GM19463 (cell line): ENCODE measurements around the gene YPEL2.
"Not testable (repeated sequence)": the region's sequence is repeated elsewhere in the genome, so short reads cannot be mapped to it uniquely, and the experiment has no call there.

Source experiments
- ATAC-seq: cut with Tn5 transposase; IDR thresholded peaks from one replicate; pipeline ENCODE4 v1.9.1; 2021; ENCODE audit warnings: mild to moderate bottlenecking, moderate library complexity; ENCODE audit not compliant: unreplicated experiment

The YPEL2 gene

DNA sequence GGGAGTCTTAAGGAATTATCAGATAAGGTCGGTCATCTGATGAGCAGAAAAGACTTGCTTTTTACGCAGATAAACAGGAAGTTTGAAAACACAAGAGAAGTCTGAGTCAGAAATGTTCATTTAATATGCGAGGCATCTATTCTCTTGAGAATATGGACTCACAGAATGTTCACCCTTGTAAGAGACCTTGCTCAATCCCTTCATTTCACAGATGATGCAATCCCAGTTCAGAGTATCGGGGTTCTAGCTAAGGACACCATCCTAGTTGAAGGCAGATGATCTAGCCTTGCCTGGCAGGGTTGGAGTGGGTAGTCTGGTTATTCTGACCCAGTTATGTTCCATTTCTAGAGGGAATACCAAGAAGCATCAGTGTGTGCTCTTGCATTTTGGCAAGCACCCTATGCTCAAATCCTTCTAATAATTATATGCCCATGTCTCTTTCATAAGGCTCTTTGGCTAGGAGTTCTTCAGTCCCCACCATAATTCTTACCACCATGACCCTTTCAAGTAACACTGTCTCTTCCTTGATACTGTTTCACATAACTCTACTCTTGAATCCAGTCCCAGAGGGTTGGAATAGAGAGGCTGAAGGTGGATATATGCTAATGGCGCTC is 42.5 kb downstream of the YPEL2 start:
- no peak for ATAC-seq

DNA sequence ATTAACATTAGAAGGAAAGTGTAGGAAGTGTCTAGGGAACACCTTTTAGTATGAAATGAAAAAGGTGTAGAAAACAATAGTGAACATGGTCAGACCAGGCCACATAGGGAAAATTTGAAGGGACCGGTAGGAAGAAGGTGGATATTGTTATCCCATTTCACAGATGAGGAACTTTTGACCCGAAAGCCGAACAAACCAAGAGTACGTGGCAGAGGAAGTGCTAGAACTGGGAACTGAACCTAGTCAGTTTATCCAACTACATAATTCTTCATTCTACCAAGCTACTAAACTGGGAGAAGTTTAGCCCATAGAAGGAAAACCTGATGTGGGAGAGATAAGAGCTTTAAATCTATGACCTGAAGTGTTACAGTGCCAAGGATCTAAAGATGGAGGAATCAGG is 43.2 kb downstream of the YPEL2 start:
- no peak for ATAC-seq

DNA sequence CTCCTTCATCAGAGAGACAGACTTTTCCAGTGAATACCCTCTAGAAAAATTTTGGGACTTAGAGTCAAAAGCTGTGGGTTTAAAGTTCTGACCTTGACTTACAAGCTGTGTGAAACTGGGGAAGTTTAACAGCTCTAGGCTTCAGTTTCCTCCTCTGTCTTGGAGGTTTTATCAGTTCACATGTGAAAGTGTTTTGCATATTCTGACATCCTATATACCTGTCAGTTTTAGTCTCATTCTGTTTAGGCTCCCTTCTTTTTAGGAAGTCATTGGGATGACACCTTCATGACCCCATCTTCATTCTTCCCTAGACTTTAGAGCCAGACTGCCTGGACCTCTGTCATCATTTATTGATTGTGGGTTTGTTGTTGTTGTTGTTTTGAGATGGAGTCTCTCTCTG is 44.4 kb downstream of the YPEL2 start:
- peak; percentile 52 for ATAC-seq

DNA sequence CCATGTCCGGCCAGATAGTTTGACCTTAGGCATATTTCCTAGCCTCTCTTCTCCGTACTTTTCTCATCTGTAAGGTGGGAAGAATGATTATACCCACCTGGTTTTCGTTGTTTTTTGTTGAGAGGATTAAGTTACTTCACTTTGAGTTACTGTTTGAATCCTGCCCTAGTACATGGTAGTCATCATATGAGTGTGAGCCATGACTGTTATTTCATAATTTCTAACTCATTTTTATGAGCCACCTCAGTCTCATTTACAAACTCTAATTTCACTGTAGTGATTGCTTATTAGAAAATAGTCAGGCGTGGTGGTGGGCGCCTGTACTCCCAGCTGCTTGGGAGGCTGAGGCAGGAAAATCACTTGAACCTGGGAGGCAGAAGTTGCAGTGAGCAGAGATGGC is 45.1 kb downstream of the YPEL2 start:
- no peak for ATAC-seq

DNA sequence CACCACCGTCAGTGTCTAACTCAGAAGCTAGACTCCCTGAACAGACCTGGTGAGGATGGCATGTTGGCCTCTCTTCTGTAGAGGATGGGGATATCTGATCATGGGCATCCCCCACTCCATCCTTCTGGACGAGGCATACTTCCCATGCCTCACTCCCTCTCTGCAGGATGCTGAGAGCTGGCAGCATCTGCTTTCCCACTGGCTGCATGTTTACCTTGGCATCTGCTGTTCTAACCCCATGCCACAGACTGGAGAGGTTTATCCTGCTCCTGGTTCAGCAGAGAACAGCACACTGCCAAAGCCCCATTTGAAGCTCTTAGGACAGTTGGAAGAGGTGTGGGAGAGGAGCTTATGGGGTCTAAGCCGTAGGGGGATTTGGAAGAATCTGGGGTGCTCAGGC is 46.0 kb downstream of the YPEL2 start:
- no peak for ATAC-seq

DNA sequence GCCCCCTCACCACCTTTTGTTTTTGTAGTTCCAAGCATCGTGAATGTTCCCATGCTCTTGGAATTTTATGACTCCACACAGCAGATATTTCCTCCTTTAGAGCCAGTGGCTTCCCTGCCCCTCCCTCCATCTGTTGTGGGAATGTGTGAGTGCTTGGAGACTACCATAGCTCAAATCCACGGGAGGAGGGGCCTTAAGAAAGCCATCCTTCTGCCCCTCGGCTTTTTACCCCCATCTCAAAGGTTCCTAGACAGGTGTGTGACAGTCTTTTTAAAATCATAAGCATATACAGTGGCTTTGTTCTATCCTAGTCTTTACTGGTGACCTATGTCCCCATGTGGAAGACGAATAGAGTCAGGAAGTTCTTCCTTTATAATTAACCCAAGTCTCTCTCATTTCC is 47.2 kb downstream of the YPEL2 start:
- ATAC-seq, result no peak

DNA sequence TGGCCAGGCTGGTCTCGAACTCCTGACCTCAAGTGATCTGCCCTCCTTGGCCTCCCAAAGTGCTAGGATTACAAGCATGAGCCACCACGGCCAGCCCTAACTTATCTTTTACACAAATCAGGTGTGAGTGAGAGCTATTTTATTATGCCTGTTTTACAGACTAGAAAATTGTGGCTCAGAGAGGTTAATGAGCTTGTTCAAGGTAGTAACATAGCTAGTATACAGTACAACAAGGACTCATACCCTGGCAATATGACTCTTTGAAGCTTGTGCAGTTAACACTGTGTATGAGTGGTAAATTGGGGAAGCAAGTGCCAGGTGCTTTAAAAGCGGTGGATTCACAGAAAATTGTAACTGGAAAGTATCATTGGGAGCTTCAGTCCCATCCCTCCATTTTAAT is 49.0 kb downstream of the YPEL2 start:
- ATAC-seq, result no peak

DNA sequence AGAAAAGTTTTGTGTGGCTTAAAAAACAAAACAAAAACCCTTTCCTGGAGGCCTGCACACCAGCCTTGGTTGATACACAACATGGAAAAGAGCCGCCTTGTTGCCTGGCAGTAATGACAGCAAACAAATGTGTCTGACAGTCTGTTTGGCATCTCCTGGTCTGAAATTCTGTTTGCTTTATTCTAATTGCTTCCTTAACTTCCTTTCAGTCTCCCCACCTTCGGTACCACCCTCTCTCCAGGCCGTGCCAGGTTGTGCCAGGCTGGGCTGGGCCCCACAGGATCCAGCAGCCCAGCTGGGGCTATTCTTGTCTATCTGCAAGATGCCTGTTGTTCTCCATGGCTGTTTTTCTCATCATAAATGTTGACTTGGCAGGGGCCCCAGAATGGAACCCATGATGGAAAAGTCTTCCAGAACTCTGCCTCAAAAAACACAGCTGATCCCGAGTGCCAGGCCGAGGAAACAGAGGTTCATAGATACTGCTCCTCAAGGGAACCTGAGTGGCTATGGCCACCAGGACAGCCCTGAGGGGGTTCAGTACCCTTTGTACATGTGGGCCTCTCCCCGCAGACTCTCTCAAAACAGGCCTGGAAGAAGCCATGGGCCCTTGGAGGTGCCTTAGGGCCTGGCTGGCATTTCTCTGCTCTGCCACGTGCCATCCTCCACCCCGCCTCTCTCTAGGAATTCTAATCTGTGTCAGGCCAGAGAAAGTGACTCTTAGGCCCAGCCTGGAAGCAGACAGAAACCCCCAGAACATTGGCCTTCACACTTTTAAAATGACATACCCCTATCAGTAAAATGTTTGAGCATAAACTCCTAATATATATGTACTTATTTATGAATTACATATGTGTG is 50.5 kb downstream of the YPEL2 start:
- no peak for ATAC-seq

DNA sequence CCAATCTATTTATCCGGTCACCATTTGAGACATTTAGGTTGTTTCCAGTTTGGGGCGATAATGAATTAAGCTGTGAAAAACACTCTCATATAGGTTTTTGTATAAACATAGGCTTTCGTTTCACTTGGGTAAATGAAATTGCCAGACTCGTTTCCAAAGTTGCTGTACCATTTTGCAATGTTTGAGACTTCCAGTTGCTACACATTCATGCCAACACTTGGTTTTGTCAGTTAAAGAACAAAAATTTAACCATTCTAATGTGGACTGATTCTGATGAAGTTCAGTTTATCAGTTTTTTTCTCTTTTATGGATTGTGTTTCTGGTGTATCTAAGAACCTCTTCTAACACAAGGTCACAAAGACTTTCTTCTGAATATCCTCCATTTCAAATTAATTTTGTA is 52.4 kb downstream of the YPEL2 start:
- ATAC-seq, result no peak

DNA sequence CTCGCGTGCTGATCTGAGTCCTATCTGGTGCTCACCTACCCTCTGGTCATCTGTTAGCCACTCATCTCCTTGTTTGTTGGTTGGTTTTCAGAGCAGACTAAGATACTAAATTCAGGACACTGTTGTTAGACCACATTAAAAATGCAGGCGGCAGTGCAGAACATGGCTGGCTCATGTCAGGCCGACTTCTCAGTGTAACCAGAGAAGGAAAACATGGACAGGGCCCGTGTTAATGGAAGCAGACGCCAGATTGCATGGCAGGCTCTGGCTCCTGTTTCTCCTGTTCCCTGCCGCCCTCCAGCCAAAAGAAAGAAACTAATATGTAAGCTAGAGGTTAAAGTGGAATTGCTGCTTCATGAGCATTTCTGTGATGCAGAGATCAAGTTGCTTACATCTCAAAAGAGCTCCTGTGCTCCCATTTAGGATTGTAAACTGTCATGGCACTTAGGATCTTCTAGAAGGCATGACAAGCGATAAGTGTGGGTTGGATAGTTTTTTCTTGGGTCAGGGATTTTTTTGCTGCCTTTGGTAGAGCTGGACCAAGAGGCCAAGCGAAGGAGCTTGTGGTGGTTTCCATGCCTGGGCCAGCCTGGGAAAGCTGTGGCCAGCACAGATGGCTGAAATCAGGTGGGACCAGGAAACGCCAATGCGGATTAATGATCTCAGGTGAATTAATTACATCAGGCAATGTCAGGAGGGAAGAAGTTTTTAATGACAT is 56.1 kb downstream of the YPEL2 start:
- no peak for ATAC-seq

DNA sequence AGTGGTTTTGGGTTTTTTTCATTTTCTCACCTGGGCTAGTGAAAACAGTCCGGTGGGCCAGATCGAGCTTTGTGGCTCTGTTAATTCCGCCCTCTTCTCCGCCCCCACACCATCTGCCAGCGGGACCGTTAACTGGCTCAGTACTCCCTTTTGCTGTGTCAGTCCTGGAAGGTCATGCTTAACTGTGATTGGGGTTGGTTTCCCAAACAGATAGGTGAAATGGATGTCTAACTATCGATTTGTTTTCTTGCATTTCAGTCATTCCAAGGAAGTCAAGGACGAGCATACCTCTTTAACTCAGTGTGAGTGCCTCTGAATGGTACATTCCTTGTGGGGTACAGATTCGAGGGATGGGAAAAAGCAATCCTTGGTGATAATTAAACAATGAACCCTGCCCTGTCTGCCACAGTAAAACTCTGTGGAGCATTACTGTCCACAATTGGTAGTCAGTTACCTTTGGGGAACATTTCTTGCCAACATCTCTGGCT is 56.7 kb downstream of the YPEL2 start:
- no peak for ATAC-seq

DNA sequence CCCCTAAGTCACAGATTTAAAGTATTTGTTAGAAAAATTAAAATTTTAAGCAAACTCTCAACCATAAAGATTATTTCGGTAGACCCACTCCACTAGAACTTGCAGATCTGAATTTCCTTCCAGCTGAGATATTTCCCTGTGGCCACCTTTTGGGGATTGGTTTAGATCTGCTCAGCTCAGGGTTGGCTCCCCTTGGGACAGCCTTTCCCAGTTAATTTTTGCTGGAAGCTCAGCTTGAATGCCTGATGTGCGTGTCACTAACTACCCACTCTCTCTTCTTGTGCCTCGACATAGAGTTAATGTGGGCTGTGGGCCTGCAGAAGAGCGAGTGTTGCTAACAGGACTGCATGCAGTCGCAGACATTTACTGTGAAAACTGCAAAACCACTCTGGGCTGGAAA is 57.6 kb downstream of the YPEL2 start:
- ATAC-seq, result no peak

DNA sequence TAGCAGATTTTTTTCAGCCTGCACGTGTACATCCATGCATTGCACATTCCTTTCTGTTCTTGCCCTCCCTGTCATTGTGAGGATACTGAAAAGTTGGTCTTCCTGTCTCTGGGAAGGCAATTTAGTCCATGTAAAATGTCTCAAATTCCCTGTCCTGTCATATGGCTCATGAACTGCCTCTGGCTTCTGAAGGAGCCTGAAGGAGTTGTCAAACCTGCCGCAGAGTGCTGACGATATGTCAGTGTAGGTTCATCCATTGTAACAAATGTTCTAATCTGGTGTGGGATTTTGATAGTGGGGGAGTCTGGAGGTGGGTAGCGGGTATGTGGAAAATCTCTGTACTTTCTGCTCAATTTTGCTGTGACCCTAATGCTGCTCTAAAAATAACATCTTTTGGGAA is 59.6 kb downstream of the YPEL2 start:
- no peak for ATAC-seq

DNA sequence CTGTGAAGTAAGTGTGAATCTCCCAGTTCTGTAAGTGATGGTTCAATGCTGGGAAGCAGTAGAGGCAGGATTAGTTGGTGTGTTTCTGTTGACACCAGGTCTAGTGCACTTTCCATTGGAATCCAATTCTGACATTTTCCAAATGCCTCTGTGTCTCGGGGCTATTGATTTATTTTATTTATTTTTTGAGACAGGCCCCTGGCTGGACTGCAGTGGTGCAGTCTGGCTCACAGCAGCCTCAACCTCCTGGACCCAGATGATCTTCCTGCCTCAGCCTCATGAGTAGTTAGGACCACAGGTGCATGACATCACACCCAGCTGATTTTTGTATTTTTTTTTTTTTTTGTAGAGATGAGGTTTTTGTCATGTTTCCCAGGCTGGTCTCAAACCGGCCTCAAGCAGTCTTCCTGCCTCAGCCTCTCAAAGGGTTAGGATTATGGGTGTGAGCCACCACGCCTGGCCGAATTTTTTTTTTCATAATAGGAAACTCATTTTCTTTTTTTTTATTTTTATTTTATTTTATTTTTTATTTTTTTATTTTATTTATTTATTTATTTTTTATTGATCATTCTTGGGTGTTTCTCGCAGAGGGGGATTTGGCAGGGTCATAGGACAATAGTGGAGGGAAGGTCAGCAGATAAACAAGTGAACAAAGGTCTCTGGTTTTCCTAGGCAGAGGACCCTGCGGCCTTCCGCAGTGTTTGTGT is 61.7 kb downstream of the YPEL2 start:
- no peak for ATAC-seq

DNA sequence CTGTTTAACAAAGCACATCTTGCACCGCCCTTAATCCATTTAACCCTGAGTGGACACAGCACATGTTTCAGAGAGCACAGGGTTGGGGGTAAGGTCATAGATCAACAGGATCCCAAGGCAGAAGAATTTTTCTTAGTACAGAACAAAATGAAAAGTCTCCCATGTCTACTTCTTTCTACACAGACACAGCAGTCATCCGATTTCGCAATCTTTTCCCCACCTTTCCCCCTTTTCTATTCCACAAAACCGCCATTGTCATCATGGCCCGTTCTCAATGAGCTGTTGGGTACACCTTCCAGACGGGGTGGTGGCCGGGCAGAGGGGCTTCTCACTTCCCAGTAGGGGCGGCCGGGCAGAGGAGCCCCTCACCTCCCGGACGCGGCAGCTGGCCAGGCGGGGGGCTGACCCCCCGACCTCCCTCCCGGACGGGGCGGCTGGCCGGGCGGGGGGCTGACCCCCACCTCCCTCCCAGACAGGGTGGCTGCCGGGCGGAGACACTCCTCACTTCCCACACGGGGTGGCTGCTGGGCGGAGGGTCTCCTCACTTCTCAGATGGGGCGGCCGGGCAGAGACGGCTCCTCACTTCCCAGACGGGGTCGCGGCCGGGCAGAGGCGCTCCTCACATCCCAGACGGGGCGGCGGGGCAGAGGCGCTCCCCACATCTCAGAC is 62.4 kb downstream of the YPEL2 start:
- ATAC-seq, result not testable (repeated sequence)

DNA sequence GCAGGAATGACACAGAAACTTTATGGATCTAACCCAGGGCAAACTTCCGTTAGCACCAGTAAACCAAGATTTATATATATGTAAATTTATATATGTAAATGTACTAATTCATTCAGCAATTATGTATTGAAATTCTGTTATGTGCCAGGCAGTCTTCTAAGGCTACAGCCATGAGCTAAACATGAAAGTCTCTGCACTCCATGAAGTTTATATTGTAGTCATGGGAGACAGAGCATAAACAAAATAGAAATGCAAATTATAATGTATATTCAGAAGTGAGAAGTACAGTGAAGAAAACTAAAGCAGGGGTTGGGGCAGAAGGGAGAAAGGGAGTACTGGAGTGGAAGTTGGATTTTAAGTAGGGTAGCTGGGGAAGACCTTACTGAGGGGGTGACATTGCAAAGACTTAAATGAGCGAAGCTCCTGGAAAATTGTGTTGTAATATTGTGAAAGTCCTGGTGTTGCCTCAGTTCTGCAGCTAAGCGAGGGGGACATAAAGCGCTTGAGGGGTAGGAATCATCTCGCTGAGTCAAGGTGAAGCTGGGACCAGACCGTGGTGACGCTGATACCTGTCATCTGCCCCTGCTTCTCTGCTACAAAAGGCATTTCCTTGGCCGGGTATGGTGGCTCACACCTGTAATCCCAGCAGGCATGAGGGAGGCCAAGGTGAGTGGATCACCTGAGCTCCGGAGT is 64.8 kb downstream of the YPEL2 start:
- ATAC-seq, result no peak

DNA sequence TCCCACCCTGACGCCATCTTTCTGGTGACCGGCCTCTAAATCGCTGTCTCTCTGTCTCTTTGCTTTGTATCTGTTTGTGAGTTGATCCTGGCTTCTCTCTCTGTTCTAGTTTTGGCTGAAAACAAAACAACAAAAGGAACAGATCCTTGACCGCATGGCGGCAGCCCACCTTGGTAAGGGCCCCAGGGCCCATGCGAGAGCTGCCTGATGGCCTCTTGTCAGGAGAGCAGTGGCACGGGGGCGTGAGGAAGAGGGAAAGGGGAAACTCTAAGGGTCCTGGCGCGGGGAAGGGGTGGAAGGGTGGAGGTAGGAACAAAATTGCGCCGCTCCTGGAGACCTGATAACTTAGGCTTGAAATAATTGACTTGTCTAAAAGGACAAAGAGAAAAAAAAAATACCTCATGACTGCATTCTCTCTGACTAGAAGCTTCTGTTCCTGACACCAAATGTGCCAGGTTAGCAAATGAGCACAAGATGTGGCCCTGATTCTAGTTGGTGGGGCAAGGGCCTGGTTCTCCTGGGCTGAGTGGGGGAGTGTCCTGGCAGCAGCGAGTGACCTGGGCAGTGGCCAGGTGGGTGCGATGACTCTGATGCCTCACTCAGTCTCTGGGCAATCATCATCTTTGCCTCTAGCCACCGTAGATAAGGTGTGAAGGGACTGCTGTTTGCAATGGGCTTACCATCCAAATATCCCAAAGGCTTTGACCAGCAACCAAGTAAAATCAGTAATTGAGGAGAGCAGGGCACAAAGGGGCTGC is 66.0 kb downstream of the YPEL2 start:
- ATAC-seq, result no peak

DNA sequence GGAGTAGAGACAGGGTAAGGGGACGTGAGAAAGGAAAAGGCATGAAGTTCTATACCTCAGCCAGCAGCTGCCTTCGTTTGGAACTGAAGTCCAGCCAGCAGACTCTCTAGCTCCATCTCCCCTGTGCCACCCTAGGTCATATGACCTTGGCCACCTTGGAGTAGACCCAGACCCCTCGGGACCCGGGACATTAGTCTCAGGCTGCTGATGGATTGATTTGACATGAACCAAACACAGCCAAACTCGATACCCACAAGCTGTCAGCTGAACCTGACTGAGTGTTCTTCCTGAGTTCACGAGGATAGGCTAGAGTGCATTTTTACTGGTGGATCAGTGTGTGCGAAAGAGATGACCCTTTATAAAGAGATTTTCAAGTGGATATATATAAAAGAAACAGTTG is 68.5 kb downstream of the YPEL2 start:
- no peak for ATAC-seq

DNA sequence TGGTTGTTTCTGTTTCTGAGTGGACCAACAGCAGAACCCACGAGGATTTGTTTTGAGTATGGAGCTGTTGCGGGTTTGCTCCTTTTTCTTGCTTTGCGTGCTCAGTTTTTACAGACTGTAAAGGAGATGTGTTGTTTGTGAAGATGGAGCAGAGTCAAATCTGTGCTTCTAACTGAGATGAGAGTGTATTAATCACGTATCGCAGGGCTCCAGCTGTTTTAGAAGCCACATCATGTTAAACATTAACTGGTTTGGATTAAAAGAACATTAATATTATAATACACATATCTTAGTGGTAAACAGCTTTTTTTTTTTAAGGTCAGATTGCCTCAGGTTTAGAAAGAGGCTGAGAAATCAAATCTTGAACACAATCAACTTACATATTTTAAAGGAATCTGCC is 69.4 kb downstream of the YPEL2 start:
- ATAC-seq, result no peak
